ENCODE measurements around the gene RIC8A.

DNA sequence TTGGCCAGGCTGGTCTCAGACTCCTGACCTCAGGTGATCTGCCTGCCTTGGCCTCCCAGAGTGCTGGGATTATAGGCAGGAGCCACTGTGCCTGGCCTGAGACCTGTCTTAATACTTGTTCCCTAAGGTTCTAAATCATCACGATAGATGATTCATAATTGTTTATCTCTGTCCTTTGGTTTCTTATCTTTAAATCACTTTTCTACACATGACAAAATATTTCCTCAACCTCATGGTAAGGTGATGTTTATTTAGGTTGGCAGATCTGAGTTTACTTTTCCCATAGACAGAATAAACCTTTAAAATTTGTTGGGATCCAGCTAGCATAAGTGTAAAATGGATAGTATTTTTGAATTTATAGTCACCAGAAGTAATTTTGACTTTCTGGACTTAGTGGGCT, 32.8 kb downstream of the RIC8A start:
- no peak for TF ChIP-seq EZH2 (IDR thresholded peaks at IDR 0.05; ENCODE audit: borderline replicate concordance, low read length)
- TF ChIP-seq, protein P1, sequence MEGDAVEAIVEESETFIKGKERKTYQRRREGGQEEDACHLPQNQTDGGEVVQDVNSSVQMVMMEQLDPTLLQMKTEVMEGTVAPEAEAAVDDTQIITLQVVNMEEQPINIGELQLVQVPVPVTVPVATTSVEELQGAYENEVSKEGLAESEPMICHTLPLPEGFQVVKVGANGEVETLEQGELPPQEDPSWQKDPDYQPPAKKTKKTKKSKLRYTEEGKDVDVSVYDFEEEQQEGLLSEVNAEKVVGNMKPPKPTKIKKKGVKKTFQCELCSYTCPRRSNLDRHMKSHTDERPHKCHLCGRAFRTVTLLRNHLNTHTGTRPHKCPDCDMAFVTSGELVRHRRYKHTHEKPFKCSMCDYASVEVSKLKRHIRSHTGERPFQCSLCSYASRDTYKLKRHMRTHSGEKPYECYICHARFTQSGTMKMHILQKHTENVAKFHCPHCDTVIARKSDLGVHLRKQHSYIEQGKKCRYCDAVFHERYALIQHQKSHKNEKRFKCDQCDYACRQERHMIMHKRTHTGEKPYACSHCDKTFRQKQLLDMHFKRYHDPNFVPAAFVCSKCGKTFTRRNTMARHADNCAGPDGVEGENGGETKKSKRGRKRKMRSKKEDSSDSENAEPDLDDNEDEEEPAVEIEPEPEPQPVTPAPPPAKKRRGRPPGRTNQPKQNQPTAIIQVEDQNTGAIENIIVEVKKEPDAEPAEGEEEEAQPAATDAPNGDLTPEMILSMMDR (IDR thresholded peaks at IDR 0.05; ENCODE audit: low read length), result no peak

Measured in OCI-LY1 (cell line).